ENCODE data around the gene PAFAH2. TPM values are rescaled to one million over a fixed set of nuclear protein-coding genes. Genes with fewer than 3 reads are reported as not detected.

The PAFAH2 gene
- total RNA-seq, 1 experiment from 2014 or later = 6.7 TPM

GRCh38 chr1:25955553-25955952 lies 42.3 kb downstream of the PAFAH2 start:
- CTCF ChIA-PET = no interaction called here
- intact Hi-C loops (cut with micrococcal nuclease; ENCODE audit: unreplicated experiment) = no loop called here
- H3K4me1 ChIP-seq (ENCODE audit: insufficient read depth, low read length, poor library complexity, severe bottlenecking) = no peaks in the 10 kb centered on the region
- no peaks in the 10 kb centered on the region for H3K9me3 ChIP-seq (ENCODE audit: low read depth, low read length, poor library complexity, severe bottlenecking)
- no peak for TF ChIP-seq EZH2 (IDR thresholded peaks at IDR 0.05; ENCODE audit: borderline replicate concordance, low read depth, low read length, poor library complexity, severe bottlenecking)
- no peak for TF ChIP-seq CTCF (conservative IDR thresholded peaks at IDR 0.05; ENCODE audit: low read depth, low read length)
- no TSS peak for BruUV-seq (replicated peaks)
- no peaks in the 10 kb centered on the region for H3K27me3 ChIP-seq (replicated peaks; ENCODE audit: insufficient read depth, low read depth, low read length, poor library complexity)
- H3K36me3 ChIP-seq (ENCODE audit: insufficient read depth, low read length, poor library complexity, severe bottlenecking) = no peaks in the 10 kb centered on the region
- H3K4me3 ChIP-seq (ENCODE audit: low read depth, low read length, poor library complexity, severe bottlenecking) = no peak overlapping the region
- no peak overlapping the region for H3K27ac ChIP-seq (ENCODE audit: low read depth, low read length, poor library complexity, severe bottlenecking)
- POLR2A ChIA-PET (ENCODE audit: low non-redundant PET) = no interaction called here
- no peak for DNase-seq (ENCODE audit: low spot score)

- intact Hi-C loops (cut with micrococcal nuclease; ENCODE audit: unreplicated experiment) = no loop called here
- CTCF ChIA-PET = interaction anchor here (0.7 kb wide), 1 partner anchor 555 kb away, joined by 7 read pairs; no protein-coding TSS in a partner anchor
- no peak for TF ChIP-seq CTCF (conservative IDR thresholded peaks at IDR 0.05; ENCODE audit: low read depth, low read length)
- TF ChIP-seq EZH2 (IDR thresholded peaks at IDR 0.05; ENCODE audit: borderline replicate concordance, low read depth, low read length, poor library complexity, severe bottlenecking) = no peak
Measured at GRCh38 chr1:25954282-25954938, 43.5 kb downstream of the PAFAH2 start.

GRCh38 chr1:25952841-25953401 lies 44.9 kb downstream of the PAFAH2 start:
- H3K9me3 ChIP-seq (ENCODE audit: low read depth, low read length, poor library complexity, severe bottlenecking) = no peaks in the 10 kb centered on the region
- H3K4me1 ChIP-seq (ENCODE audit: insufficient read depth, low read length, poor library complexity, severe bottlenecking) = no peaks in the 10 kb centered on the region
- H3K36me3 ChIP-seq (ENCODE audit: insufficient read depth, low read length, poor library complexity, severe bottlenecking) = no peaks in the 10 kb centered on the region
- TF ChIP-seq CTCF (conservative IDR thresholded peaks at IDR 0.05; ENCODE audit: low read depth, low read length) (no peak), EZH2 (IDR thresholded peaks at IDR 0.05; ENCODE audit: borderline replicate concordance, low read depth, low read length, poor library complexity, severe bottlenecking) (no peak)
- no peak overlapping the region for H3K27ac ChIP-seq (ENCODE audit: low read depth, low read length, poor library complexity, severe bottlenecking)
- intact Hi-C loops (cut with micrococcal nuclease; ENCODE audit: unreplicated experiment) = no loop called here
- CTCF ChIA-PET = no interaction called here
- DNase-seq (ENCODE audit: low spot score) = no peak
- BruUV-seq (replicated peaks) = no TSS peak
- no peaks in the 10 kb centered on the region for H3K27me3 ChIP-seq (replicated peaks; ENCODE audit: insufficient read depth, low read depth, low read length, poor library complexity)
- POLR2A ChIA-PET (ENCODE audit: low non-redundant PET) = no interaction called here
- no peak overlapping the region for H3K4me3 ChIP-seq (ENCODE audit: low read depth, low read length, poor library complexity, severe bottlenecking)

More at GRCh38 chr1:25954282-25954938, 43.5 kb downstream of the PAFAH2 start:
- H3K4me3 ChIP-seq (ENCODE audit: low read depth, low read length, poor library complexity, severe bottlenecking) = no peak overlapping the region
- BruUV-seq (replicated peaks) = no TSS peak
- no peak overlapping the region for H3K27ac ChIP-seq (ENCODE audit: low read depth, low read length, poor library complexity, severe bottlenecking)
- no peaks in the 10 kb centered on the region for H3K27me3 ChIP-seq (replicated peaks; ENCODE audit: insufficient read depth, low read depth, low read length, poor library complexity)
- H3K4me1 ChIP-seq (ENCODE audit: insufficient read depth, low read length, poor library complexity, severe bottlenecking) = no peaks in the 10 kb centered on the region
- H3K9me3 ChIP-seq (ENCODE audit: low read depth, low read length, poor library complexity, severe bottlenecking) = no peaks in the 10 kb centered on the region
- no peaks in the 10 kb centered on the region for H3K36me3 ChIP-seq (ENCODE audit: insufficient read depth, low read length, poor library complexity, severe bottlenecking)
- POLR2A ChIA-PET (ENCODE audit: low non-redundant PET) = no interaction called here
- no peak for DNase-seq (ENCODE audit: low spot score)

Measured in A673 (cell line).